NCI-H2081 (cell line): ENCODE results near the gene DDX5.
A peak's percentile ranks its signal among the peaks of the same experiment; 100 is the strongest.
"Not testable (repeated sequence)": the region's sequence is repeated elsewhere in the genome, so short reads cannot be mapped to it uniquely, and the experiment has no call there.

Experiments used
- DNase-seq, 2 experiments: peaks; one replicate each; lab custom pipeline; 2025; lab: John Stamatoyannopoulos, UW

DDX5 gene

DNA sequence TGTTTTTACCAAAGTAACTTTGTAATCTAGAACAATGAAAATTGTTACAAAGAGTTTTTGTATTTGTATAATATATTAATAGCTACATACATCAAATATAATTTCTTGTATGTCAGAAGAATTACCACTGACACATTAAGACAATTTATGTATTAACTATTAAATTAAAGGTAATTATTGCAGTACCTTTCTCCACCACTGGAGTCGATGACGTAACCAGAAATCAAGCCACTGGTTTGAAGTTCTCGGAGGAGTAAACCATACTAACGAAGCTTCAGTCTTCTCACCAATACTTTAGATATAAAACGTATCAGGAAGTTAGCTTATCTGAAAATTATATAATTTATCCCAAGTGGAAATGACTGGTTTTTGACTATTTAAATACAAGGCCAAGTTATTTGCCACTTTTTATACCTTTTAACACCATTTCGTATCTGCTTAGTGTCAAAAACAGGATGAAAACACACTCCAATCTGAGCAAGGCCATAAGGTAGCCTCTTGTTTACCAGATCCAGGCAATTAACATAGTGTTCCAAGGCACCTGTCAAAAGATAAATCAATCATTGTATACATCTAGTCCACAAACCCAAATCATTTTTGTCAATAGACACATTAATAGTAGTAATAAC is 13.5 kb downstream of the DDX5 start:
- no peak for DNase-seq

DNA sequence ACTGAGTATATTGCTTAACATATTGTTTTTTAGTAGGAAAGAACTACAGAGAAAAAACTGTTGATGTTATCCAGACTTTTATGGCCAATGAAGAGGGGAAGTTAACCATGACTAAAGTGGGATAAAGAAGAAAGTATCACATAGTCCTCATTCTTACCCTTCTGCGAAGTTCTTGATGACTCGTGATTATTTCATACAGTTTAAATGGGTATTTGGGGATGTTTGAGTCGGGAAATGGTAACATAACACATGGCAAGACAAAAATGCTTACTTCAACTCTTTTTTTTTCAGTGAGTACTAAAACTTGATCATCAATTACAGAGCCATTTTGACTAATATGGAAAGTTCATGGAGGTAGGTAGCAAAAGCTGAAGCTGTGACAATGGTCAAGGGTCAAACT is 14.1 kb downstream of the DDX5 start:
- no peak for DNase-seq

DNA sequence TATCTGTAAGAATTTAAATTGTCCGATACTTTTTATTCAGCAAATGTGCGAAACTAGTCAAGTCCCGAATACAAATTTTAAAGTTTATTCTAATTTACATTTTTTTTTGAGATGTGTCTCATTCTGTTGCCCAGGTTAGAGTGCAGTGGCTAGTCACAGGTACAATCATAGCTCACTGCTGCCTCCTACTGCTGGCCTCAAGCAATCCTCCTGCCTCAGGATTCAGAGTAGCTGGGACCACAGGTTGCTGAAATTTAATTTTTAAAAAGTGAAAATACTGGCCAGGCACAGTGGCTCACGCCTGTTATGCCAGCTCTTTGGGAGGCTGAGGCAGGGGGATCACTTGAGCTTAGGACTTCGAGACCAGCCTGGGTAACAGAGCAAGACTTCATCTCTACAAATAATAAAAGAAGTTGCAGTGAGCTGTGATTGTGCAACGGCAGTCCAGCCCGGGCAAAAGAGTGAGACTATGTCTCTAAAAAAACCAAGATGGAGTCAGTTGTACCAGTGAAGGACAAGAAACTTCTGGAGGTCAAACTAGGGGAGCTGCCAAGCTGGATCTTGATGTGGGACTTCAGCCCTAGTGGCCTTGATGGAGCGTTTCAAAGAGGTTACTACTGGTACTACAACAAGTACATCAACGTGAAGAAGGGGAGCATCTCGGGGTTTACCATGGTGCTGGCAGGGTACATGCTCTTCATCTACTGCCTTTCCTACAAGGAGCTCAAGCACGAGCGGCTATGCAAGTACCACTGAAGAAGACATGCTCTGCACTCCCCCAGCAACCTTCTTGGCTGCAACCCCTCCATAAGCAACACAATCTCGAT is 14.8 kb downstream of the DDX5 start:
- no peak for DNase-seq

DNA sequence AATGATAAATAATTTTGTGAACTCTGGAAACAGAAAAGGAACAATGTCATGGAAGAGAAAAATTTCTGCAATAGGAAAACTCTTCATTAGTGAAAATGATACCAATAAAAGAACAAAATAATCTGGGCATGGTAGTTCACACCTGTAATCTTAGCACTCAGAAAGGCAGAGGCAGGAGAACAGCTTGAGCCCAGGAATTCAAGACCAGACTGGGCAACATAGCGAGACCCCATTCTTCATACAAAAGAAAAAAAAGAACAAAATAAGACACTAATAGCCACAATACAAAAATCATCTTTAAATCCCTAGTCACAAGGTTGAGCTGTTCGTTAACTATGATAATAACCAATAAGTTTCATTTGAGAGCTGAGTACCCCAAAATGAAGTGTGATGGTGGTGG is 17.8 kb downstream of the DDX5 start:
- DNase-seq, result no peak

DNA sequence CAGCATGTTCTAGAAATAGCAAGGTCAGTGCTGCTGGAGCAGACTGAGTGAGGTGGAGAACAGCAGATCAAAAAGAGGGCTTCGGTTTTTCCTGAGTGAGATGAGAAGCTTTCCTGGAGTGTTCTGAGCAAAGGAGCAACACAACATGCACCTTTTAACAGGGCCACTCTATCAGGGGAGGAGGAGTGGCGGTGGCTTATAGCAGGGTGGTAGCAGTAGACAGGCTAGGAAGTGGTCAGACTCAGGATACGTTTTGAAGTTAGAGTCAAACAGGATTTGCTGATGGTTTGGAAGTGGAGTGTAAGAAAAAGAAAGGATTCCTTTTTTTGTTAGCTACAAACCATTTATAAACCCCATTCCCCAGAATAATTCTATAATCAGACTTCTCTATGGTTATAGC is 21.7 kb downstream of the DDX5 start:
- DNase-seq, result no peak

DNA sequence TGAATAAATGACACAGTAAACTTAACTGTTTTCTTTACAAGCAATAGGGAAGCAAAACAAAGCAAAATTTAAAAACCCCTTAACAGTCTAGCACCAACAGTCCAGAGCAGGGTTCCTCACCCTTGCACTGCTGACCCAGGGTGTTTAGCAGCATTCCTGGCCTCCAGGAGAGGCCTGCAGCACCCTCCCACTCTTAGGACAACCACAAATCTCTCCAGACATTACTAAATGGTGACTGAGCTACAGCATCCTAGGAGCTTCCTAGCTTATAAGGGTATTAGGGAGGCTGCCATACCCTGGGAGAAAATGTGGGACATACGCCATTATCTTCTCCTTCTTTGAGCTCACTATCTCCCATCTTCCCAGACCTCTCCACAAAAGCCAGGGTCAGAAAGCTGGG is 25.1 kb downstream of the DDX5 start:
- no peak for DNase-seq

DNA sequence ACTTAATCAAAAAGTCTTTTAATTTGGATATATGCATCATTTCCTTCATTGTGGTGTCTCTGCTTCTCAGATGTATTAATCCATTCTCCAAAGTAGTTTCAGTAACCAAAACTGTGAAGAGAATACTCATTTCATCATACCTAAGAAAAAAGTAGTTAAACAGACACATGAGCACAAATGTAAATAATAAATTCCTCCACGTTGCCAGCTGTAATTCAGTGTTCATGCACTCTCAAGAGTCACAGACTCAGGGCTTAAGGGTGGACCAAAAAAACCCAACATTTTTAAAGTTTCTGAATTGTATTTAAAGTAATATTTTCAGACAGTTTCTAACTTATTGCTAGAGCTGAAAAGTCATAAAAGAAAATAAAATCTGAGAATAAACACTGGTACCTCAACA is 28.2 kb downstream of the DDX5 start:
- DNase-seq, result no peak

DNA sequence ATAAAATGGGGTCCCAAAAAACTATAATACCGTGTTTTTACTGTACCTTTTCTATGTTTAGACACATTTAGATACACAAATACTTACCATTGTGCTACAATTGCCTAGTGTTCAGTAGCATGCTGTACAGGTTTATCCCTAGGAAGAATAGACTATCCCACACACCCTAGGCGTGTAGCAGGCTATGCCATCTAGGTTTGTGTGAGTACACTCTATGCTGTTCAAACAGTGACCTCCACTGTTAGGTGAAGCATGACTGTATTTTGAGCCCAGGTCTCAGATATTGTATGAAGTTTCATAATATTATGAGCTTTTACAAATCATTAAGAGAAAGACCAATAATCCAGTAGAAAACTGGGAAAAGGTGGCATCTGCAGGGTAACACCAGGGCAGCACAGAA is 33.5 kb downstream of the DDX5 start:
- DNase-seq, result no peak

DNA sequence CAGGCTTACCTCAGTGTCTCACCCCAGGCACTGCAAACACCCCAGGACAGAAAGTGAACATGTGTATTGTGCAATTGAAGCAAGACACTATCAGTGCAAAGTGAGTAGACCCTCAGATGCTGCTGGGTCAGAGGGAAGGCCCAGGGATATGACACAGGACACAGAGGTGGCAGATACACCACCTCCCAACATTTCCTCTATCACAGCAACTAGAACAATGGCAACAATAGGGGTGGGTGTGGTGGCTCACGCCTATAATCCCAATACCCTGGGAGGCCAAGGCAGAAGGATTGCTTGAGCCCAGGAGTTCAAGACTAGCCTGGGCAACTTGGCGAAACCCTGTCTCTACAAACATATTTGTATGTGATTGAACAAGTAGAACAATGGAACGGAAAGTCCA is 34.6 kb downstream of the DDX5 start:
- no peak for DNase-seq

DNA sequence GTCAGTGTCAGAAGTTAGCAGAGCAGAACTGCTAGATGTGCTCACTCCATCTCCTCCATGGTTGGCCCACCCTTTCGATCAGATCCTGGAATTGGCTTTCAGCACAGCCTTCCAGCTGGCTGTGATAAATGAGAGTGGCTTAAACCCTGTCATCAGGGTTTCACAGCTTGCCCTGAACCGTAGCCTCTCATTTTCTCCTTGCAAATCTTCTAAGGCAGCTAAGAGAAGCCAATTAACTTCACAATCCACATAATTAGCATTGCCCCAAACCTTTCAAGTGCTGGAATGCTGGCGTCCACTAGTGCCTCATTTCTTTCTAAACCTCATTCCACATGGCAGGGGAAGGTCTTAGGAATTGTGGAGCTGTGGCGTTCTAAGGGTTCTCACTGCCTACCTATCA is 35.5 kb downstream of the DDX5 start:
- DNase-seq, result no peak

DNA sequence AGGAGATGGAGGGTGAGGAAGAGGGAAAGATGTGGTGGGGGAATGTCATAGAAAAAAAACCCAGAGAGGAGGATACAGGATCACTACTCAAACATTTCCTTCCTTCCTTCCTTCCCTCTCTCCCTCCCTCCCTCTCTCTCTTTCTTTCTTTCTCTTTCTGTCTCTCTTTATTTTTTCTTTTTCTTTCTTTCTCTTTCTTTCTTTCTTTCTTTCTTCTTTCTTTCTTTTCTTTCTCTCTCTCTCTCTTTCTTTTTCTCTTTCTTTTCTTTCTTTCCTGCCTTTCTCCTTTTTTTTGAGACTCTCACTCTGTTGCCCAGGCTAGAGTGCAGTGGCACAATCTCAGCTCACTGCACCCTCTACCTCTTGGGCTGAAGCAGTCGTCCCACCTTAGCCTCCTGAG is 39.3 kb downstream of the DDX5 start:
- not testable (repeated sequence) for DNase-seq

DNA sequence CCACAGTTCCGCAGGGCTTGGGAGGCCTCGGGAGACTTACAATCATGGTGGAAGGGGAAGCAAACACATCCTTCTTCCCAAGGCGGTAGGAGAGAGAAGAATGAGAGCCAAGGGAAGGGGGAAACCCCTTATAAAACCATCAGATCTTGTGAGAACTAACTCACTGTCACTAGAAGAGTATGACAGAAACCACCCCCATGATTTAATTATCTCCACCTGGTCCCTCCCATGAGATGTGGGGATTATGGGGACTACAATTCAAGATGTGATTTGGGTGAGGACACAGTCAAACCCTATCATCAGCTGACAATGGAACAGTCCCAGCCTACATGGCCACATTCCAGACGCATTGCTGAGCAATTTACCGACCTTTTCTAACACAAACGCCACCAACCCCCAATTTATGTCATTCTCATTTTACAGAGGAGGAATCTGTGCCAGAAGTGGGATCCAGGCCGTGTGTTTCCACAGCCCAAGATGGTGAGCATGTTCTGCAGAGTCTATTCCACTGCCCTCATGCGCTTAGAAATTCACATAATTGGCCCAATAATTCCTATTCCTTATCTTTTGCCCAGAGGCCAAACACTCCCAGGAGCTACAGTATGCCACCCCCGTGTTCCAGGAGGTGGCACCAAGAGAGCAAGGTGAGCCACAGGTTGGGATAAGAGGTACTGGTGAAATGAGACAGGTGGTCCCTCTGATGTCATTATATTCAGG is 39.9 kb downstream of the DDX5 start:
- peak; percentile 10 to 37 for DNase-seq

DNA sequence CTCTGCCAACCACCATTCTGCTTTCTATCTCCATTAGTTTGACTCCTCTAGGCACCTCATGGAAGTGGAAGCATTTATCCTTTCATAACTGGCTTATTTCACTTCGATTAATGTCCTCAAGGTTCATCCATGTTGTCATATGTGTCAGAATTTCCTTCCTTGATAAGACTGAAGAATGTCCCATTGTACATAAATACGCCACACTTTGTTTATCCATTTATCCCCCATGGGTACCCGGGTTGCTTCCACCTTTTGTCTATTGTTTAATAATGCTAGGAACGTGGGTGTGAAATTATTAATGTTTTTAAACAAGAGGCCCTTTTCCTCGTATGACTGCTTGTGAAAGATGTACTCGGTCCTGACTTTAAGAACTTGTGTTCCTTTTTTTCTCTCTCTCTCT is 44.3 kb downstream of the DDX5 start:
- no peak for DNase-seq

DNA sequence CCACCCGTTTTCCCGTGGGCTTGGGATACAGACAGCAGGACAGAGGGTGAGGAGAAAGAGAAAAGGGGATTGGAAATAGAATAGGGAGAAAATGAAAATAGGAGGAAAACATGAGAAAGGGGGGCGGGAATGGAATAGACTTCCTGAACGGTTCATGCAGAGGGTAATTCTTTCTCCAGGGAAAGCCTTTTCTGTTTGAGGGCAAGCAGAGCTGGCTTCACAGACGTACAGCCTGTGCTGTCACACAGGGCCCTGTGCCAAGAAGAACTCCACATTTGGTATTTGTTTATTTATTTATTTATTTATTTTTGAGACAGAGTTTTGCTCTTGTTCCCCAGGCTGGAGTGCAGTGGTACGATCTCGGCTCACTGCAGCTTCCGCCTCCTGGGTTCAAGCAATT is 45.1 kb downstream of the DDX5 start:
- no peak for DNase-seq

DNA sequence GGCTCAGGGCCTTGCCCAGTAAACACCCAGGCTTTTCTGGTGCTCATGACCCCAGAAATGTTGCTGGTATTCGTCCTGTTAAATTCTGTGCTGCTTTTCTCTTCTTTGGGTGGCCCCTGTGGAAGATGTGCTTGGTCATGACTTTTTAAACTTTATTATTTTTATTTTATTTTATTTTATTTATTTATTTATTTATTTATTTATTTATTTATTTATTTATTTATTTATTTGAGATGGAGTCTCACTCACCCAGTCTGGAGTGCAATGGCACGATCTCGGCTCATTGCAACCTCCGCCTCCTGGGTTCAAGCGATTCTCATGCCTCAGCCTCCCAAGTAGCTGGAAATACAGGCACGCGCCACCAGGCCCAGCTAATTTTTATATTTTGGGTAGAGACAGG is 46.3 kb downstream of the DDX5 start:
- DNase-seq, result not testable (repeated sequence)

DNA sequence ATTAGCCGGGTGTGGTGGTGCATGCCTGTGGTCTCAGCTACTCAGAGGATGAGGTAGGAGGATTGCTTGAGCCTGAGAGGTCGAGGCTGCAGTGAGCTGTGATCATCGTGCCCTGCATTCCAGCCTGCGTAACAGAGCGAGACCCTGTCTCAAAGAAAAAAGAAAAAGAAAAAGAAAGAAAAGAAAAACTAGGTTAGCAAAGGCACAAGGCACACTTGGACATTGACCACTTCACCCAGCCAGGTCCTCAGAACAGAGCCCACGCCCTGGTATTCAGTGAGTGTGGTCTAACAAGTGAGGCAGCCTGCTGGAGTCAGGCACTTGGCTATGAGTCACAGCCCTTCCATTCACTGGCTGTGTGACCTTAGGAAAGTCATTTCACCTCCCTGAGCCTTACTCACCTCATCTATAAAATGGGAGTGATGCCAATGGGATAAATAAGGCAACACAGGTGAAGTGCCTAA is 46.8 kb downstream of the DDX5 start:
- no peak for DNase-seq

DNA sequence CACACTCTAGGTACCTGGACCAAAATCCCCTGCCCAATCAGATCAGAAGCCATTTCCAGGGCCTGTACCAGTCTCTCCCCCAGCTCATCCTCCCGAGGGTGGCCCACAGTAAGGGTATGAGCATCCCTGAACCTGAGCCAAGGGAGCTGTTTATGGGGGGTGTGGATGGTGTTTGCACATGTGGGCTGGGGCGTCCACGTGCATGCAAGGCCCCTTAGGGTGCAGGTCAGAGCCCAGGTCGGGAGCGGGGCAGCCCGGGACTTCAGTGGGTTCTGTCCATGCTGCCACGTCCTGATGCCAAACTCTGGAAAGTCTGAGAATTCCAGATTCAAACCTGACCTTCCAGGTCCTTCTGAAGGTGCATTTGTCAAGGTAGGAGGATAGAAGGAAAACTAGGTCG is 47.3 kb downstream of the DDX5 start:
- DNase-seq, result no peak

DNA sequence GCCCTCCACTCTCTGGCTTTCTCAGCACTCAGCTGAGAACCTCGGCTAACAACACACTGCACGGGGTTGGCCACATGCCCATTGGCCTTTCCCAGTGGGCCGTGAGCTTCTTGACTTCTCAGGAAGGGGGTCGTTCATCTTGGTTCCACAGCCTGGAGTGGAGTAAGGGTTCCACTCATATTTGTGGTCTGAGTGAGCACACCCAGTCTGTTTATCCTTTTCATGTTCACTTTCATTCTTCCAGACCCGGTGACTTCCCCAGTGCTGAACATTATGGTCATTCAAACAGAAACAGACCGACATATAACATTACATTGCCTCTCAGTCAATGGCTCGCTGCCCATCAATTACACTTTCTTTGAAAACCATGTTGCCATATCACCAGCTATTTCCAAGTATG is 48.9 kb downstream of the DDX5 start:
- DNase-seq, result no peak

DNA sequence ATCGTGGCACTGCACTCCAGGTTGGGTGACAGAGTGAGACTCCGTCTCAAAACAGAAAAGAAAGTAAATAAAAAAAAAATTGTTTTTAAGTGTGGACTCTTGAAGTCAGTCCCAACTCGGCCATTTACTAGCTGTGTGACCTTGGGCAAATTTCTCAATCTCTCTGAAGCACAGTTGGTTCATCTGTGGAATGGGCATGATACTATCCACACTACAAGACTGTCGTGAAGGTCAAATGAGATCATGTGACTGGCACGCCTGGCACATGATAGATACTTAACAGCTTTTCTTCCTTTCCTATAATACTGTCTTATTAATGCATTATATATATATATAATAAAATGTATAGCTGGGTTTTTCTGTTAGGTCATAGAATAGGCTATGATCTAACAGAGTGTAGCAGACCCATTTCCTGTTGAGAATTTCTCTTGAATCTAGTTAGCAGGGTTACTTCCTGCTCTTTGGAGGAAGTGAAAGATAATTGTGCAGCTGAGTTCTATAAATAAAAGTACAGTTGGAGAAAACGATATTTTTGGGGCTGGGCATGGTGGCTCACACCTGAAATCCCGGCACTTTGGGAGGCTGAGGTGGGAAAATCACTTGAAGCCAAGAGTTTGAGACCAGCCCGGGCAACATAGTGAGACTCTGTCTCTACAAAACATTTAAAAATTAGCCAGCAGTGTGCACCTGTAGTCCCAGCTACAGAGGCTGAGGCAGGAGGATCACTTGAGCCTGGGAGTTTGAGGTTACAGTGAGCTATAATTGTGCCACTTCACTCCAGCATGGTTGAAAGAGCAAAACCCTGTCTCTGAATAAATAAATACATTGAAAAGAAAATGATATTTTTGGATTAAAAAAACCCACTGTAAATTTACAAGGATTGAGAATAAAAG is 49.9 kb downstream of the DDX5 start:
- no peak for DNase-seq

DNA sequence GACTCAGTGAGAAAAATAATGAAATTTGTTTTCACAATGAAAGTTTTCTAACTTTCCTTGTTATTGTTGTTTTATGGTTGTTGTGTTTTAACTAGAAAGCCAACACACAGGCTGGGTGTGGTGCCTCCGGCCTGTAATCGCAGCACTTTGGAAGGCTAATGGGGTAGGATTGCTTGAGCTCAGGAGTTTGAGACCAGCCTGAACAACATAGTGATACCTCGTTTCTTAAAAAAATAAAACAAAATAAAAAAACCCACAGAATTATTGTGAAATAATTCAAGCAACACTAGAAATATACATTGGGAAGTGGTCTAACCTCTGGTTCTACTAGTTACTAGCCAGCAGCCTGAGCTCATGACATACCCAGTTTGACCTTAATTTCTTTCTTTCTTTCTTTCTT is 56.5 kb downstream of the DDX5 start:
- no peak for DNase-seq

DNA sequence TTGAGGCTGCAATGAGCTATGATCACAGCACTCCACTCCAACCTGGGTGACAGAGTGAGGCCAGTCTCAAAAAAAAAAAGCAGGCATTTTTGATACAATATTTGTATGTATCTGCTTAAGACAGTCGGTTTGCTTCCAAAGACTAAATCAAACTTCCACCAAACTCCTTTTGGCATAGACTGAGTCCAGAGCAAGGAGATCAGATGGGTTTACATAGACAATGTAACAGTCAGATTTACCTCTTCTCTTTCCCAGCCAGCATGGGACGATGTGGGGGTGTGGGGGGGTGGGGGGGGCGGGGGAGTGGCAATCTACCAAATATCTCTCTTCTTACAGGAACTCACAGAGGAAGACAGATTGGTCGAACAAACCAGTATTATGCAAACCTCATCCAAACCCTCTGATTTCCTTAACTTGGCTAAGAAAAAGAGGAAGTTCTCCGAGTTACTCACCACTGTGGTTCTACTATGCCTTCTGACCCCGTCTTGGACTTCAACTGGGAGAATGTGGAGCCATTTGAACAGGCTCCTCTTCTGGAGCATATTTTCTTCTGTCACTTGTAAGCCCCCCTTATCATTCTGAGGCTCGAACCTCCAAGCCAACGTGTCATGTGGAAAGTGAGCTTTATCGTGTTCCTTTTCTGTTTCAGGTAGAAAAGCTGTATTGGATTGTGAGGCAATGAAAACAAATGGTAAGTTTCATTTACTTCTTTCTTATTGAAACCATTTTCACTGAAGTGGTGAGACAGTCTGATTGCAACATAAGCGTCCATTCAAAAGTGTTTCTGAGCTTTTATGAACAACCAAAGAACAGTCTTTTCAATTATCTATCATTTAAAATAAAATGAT is 57.2 kb downstream of the DDX5 start, which contains the start of gene MILR1:
Gene MILR1, plus strand, starts transcription at position 451 of the 848 bp plus-strand sequence. Its CDS starts 54 bp downstream, at position 505.
- no peak for DNase-seq
